CD4-positive, alpha-beta T cell (primary cell): ENCODE measurements around the gene SIGLEC6. TPM values are rescaled to one million over a fixed set of nuclear protein-coding genes. Genes with fewer than 3 reads are reported as not detected.

ENCODE experiments used
- ATAC-seq: fragments of 200-7000 bp; cut with Tn5 transposase; one replicate; pipeline ENCODE4 v1.10.0; 2022; ENCODE audit warnings: mild to moderate bottlenecking; ENCODE audit not compliant: poor library complexity
- CTCF ChIA-PET: fragments of 350-600 bp; sonication (Branson Sonifier 250); formaldehyde crosslinking; loops from one replicate; lab custom pipeline; 2021; ENCODE audit warnings: antibody characterized with exemption, inconsistent platforms; lab: Charles Lee
- POLR2A ChIA-PET: fragments of 350-600 bp; sonication (Branson Sonifier 250); formaldehyde crosslinking; loops from one replicate; lab custom pipeline; 2021; ENCODE audit warnings: antibody characterized with exemption, inconsistent platforms; lab: Charles Lee
- DNase-seq, 14 experiments: peaks; one replicate each; pipeline ENCODE4 v3.0.0-alpha.2; 2013 to 2020; ENCODE audit warnings: mixed read lengths in 2 of 14
- H3K27ac ChIP-seq, 2 donors: one replicate each; pipeline versions ENCODE4 v1.5.1 to v1.7.0; 2013; ENCODE audit warnings: low read length in 2 of 2, low read depth in 1 of 2, mild to moderate bottlenecking in 1 of 2
- H3K27me3 ChIP-seq, 2 experiments: 1 replicate in 1 of 2; 2 replicates in 1 of 2; pipeline versions ENCODE4 v1.6.1 to v1.7.0; 2013; ENCODE audit warnings: low read length in 2 of 2, control low read depth in 1 of 2, mild to moderate bottlenecking in 1 of 2, moderate library complexity in 1 of 2; ENCODE audit not compliant: insufficient read depth in 2 of 2, control insufficient read depth in 1 of 2
- H3K36me3 ChIP-seq: one replicate; pipeline ENCODE4 v1.6.1; 2013; ENCODE audit warnings: low read length, control low read depth; ENCODE audit not compliant: insufficient read depth
- H3K4me1 ChIP-seq: one replicate; pipeline ENCODE4 v1.6.1; 2013; ENCODE audit warnings: low read length, control low read depth; ENCODE audit not compliant: insufficient read depth
- H3K4me3 ChIP-seq: one replicate; pipeline ENCODE4 v1.5.1; 2013; ENCODE audit warnings: mild to moderate bottlenecking, low read length, moderate library complexity
- H3K9me3 ChIP-seq, 2 experiments: 1 replicate in 1 of 2; 2 replicates in 1 of 2; pipeline versions ENCODE4 v1.6.1 to v1.7.0; 2013; ENCODE audit warnings: low read length in 2 of 2, mild to moderate bottlenecking in 2 of 2, control low read depth in 1 of 2, moderate library complexity in 1 of 2; ENCODE audit not compliant: control insufficient read depth in 1 of 2, insufficient read depth in 1 of 2
- H3K27ac Mint-ChIP-seq: one replicate; pipeline ENCODE4 v1.8.0; 2020; ENCODE audit warnings: mixed read lengths
- H3K27me3 Mint-ChIP-seq: one replicate; pipeline ENCODE4 v1.8.0; 2021; ENCODE audit warnings: mixed read lengths
- H3K36me3 Mint-ChIP-seq: one replicate; pipeline ENCODE4 v1.8.0; 2021; ENCODE audit warnings: low read depth, mixed read lengths
- H3K4me1 Mint-ChIP-seq: one replicate; pipeline ENCODE4 v1.8.0; 2021; ENCODE audit warnings: low read depth, mixed read lengths
- H3K4me3 Mint-ChIP-seq: one replicate; pipeline ENCODE4 v1.8.0; 2020; ENCODE audit warnings: mild to moderate bottlenecking, mixed read lengths
- H3K9me3 Mint-ChIP-seq: one replicate; pipeline ENCODE4 v1.8.0; 2020; ENCODE audit warnings: mixed read lengths
- intact Hi-C, 2 experiments: fragments of 100-400 bp; cut with DNase I in 1 of 2; cut with micrococcal nuclease in 1 of 2; formaldehyde crosslinking; loops; one replicate each; pipeline versions ENCODE4 v1.15.1 to v1.9.0; 2023 to 2025; cut with DNase I, micrococcal nuclease
- total RNA-seq, 174 experiments: library from RNA in 2 of 174; stranded (reverse) in 2 of 174; gene quantifications; one replicate each; pipeline ENCODE4 v1.2.3 and lab custom pipeline; 2021 to 2026
- TF ChIP-seq, protein P1 (sequence below): fragments of 200-600 bp; IDR thresholded peaks from one replicate; pipeline ENCODE4 v1.8.0; 2022; ENCODE audit warnings: antibody characterized with exemption, mild to moderate bottlenecking

SIGLEC6 gene
- total RNA-seq, 2 experiments from 2014 or later, result 0.14 to 0.36 TPM

DNA sequence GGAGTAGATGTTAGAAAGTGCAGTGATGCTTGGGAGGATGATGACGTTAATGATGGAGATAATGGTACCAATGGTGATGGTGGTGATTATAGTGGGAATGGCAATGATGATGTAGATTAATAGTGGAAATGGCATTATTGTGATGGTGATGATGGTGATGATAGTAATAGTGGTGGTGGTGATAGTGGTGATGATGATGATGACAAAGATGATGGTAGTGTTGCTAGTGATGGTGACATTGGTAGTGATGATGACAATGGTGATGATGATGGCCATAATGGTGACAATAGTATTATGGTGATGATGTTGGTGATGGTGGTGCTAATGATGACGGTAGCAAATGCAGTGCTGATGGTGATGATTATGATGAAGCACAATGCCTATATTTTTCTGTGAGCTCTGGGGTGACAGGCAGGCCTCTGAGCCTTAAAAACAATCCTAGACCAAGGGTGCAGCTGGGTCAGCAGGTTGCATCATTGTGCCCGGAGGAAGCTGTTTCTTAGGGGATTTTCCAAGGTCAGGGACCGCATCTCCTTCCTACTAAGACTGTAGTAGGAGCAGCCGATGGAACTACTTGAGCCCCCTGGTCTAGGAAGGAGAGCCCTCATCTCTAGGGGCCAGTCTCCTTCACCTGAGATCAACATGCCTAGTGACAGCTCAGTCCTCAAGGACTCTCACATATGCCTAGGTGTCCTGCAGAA lies 45.4 kb downstream of the SIGLEC6 start:
- no peaks in the 10 kb centered on the region for H3K4me1 Mint-ChIP-seq
- H3K27me3 ChIP-seq, result peaks cover 11 to 13% of the 10 kb centered on the region in 2 experiments
- peaks cover 0 to 5% of the 10 kb centered on the region in 2 experiments for H3K9me3 ChIP-seq
- H3K4me1 ChIP-seq, result no peaks in the 10 kb centered on the region
- no peak overlapping the region for H3K4me3 ChIP-seq
- ChIA-PET CTCF (no interaction called here), POLR2A (no interaction called here)
- H3K36me3 Mint-ChIP-seq, result no peaks in the 10 kb centered on the region
- ATAC-seq (no peak), DNase-seq (no peak)
- no peak overlapping the region for H3K27ac Mint-ChIP-seq
- H3K9me3 Mint-ChIP-seq, result no peaks in the 10 kb centered on the region
- H3K4me3 Mint-ChIP-seq, result no peak overlapping the region
- peaks cover 37% of the 10 kb centered on the region for H3K27me3 Mint-ChIP-seq
- intact Hi-C loops, result no loop called here
- TF ChIP-seq, protein P1, sequence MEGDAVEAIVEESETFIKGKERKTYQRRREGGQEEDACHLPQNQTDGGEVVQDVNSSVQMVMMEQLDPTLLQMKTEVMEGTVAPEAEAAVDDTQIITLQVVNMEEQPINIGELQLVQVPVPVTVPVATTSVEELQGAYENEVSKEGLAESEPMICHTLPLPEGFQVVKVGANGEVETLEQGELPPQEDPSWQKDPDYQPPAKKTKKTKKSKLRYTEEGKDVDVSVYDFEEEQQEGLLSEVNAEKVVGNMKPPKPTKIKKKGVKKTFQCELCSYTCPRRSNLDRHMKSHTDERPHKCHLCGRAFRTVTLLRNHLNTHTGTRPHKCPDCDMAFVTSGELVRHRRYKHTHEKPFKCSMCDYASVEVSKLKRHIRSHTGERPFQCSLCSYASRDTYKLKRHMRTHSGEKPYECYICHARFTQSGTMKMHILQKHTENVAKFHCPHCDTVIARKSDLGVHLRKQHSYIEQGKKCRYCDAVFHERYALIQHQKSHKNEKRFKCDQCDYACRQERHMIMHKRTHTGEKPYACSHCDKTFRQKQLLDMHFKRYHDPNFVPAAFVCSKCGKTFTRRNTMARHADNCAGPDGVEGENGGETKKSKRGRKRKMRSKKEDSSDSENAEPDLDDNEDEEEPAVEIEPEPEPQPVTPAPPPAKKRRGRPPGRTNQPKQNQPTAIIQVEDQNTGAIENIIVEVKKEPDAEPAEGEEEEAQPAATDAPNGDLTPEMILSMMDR, result no peak
- no peak overlapping the region for H3K27ac ChIP-seq
- no peaks in the 10 kb centered on the region for H3K36me3 ChIP-seq

DNA sequence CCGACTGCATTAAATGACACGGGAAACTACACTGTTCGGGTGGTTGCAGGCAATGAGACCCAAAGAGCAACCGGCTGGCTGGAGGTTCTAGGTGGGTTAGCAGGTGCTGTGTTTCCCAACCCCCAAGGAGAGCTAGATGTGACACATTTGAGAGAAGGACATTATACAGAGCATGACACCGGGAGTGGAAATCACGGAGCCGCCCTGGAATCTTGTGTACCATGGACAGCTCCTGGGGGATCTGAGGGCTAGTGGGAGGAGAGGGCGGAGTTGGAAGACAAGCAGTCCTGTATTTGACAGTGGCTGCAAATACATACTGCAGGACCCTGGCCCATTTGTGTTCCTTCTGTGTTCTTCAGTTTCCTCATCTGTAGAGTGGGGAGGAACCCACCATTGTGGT lies 50.9 kb downstream of the SIGLEC6 start:
- Histone ChIP-seq H3K4me1 (no peaks in the 10 kb centered on the region), H3K27me3 (peaks cover 9 to 13% of the 10 kb centered on the region in 2 experiments), H3K4me3 (no peak overlapping the region), H3K27ac (no peak overlapping the region), H3K9me3 (no peaks in the 10 kb centered on the region), H3K36me3 (no peaks in the 10 kb centered on the region)
- ChIA-PET CTCF (no interaction called here), POLR2A (no interaction called here)
- peaks cover 55% of the 10 kb centered on the region for H3K27me3 Mint-ChIP-seq
- intact Hi-C loops, result no loop called here
- no peak overlapping the region for H3K27ac Mint-ChIP-seq
- no peaks in the 10 kb centered on the region for H3K4me1 Mint-ChIP-seq
- TF ChIP-seq, protein P1, result no peak
- no peak overlapping the region for H3K4me3 Mint-ChIP-seq
- DNase-seq, result no peak
- H3K9me3 Mint-ChIP-seq, result no peaks in the 10 kb centered on the region
- ATAC-seq, result no peak
- no peaks in the 10 kb centered on the region for H3K36me3 Mint-ChIP-seq

DNA sequence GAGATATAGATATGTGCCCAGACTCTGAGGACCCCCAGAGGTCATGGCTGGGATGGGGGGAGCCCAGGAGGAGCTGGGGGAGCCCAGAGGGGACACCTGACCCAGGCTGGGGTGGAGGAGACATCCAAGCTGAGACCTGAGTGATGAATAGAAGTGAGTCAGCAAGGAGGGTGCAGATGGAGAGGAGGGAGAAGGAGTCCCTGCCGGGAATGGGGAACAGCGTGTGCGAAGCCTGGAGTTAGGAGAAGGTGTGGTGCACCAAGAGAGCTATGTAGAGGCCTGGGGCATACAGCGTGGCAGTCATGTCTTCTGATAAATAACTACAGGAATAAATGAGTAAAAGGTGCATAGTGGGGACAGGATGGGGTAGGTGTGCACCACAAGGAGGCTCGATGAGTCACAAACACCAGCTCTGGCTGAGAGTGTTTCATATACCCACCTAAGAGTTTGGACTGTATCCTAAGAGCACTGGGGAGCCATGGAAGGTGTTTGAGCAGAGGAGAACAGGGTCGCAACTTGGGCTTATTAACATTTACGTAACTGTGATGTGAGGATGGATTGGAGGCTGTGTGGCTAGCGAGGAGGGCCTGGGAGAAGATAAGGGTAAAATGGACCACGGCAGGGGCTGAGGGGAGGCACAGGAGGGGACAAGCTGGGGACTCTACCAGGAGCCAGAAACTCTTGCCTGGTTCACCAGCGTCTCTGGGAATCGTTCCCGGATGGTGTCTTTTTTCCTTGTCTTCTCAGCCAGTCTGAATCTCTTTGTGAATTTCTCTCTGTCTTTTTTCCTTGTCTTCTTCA lies 51.7 kb downstream of the SIGLEC6 start:
- Histone ChIP-seq H3K4me1 (no peaks in the 10 kb centered on the region), H3K9me3 (no peaks in the 10 kb centered on the region), H3K4me3 (no peak overlapping the region), H3K36me3 (no peaks in the 10 kb centered on the region), H3K27me3 (peaks cover 4 to 16% of the 10 kb centered on the region in 2 experiments), H3K27ac (no peak overlapping the region)
- H3K27ac Mint-ChIP-seq, result no peak overlapping the region
- no peaks in the 10 kb centered on the region for H3K36me3 Mint-ChIP-seq
- no peak for DNase-seq
- TF ChIP-seq, protein P1, result no peak
- no peak overlapping the region for H3K4me3 Mint-ChIP-seq
- no peak for ATAC-seq
- ChIA-PET CTCF (no interaction called here), POLR2A (no interaction called here)
- H3K9me3 Mint-ChIP-seq, result no peaks in the 10 kb centered on the region
- intact Hi-C loops, result no loop called here
- peaks cover 52% of the 10 kb centered on the region for H3K27me3 Mint-ChIP-seq
- no peaks in the 10 kb centered on the region for H3K4me1 Mint-ChIP-seq
